HG02885 (cell line): ENCODE results near the gene CRISPLD2.

Experiments
- ATAC-seq: cut with Tn5 transposase; IDR thresholded peaks from one replicate; pipeline ENCODE4 v1.9.1; 2021; ENCODE audit warnings: mild to moderate bottlenecking; ENCODE audit not compliant: unreplicated experiment, poor library complexity

Gene CRISPLD2, protein sequence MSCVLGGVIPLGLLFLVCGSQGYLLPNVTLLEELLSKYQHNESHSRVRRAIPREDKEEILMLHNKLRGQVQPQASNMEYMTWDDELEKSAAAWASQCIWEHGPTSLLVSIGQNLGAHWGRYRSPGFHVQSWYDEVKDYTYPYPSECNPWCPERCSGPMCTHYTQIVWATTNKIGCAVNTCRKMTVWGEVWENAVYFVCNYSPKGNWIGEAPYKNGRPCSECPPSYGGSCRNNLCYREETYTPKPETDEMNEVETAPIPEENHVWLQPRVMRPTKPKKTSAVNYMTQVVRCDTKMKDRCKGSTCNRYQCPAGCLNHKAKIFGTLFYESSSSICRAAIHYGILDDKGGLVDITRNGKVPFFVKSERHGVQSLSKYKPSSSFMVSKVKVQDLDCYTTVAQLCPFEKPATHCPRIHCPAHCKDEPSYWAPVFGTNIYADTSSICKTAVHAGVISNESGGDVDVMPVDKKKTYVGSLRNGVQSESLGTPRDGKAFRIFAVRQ

DNA sequence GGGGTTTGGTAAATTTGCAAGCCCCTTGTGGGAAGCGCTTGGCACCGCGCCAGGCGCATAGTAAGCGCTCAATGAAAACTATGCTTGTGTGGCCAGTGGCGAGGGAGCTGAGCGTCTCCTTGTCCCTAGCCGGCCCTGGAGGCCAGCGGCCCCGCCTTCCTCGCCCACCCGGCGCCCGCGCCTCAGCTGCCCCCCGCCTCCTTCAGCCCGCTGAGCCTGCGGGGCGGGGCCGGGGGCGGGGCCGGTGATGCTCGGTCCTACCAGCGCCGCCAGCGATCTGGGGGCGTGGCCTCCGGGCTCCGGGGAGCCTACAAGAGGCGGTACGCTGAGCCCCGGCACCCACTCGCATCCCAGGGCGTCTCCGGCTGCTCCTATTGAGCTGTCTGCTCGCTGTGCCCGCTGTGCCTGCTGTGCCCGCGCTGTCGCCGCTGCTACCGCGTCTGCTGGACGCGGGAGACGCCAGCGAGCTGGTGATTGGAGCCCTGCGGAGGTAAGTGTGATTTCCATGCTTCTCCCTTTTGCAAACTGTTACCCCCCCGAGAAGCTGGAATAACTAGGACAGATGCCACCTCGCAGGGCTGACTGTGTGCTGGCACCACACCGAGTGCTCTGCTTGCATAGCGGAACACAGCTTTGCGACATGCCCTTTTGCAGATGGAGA, at the start of gene CRISPLD2:
TSS of gene CRISPLD2 (plus strand) at position 342 of the 661 bp plus-strand sequence. CDS start 18,511 bp downstream, outside the sequence.
- ATAC-seq: no peak

DNA sequence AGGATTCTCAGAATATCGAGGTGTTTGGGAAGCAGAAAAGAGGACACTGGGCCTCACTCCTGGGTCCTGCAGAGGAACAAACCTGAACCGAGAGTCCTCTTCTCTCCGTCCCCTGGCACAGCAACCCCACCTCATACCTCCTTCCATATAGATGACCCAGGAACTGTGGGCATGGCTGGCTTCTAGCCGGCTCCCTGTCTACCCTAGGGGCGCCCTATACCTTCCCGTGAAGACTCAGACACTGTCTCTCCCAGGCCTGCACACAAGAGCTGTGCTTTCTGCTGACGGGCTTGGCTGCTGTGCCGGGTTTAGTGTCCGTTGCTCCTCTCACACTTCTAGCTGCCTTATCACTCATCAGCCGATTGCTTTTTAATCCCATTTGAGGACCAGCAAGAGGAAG, 46.5 kb upstream of the CRISPLD2 start:
- ATAC-seq: no peak

DNA sequence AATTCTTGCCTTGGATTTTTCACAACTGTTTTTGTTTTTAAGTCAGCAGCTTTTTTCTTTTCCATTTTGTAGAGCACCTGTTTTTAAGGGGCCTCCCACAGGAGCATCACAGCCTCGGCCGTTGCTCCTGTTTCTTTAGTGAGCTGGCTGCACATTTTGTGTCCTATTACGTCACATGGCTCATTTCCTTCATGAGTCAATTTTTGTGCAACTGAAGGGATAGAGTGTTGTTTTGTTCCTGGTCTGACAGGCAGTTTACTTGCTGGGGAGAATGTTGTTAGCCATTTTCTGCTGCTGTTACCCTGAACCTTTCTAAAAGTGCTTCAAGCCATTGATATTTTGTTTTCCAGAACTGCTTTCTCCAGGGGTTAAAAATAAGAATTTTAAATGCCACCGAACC, 45.0 kb upstream of the CRISPLD2 start:
- no peak for ATAC-seq

DNA sequence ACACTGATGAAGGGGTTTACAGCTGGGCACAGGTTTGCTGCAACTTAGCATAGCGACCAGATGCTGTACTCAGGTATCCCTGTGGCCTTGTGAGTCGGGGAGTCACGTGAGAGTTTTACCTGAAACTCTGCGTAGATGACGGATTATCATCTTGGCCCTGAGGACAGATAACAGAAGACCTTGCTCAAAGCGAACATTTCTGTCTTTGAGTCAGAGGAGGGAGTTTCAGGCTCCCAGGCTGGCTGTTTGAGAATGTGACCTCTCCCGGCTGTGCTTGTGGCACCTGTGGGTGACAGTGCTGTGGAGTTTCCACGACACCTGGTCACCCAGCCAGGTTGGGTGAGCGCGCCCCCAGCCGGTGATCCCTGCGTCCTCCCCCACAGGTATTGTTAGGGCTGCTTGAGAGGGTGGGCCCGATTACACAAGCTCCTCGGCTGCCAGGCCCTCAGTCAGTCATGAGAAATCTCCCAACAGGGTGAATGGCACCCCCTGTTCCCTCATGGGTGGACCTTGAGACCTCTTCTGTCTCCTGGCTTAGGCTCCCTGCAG, 44.4 kb upstream of the CRISPLD2 start:
- no peak for ATAC-seq

DNA sequence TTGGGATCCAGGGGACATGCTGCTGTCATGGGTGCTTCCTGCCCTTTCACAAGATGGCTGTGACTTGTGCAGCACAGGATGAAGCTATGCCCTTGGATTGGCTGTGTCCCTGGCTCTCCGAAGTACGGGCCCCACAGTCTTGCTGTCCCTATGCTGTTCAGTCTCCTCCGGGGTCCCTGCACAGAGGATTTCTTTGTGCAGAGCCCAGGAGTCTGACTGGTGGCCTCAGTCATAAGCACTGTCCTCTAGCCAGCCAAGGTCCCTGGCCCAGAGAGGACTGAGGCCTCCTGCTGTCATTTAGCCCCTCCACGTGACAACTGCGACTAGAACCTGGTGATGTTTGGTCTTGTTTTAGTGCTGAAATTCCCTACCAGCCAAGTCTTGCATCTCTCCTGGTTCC, 42.4 kb upstream of the CRISPLD2 start:
- ATAC-seq: no peak

DNA sequence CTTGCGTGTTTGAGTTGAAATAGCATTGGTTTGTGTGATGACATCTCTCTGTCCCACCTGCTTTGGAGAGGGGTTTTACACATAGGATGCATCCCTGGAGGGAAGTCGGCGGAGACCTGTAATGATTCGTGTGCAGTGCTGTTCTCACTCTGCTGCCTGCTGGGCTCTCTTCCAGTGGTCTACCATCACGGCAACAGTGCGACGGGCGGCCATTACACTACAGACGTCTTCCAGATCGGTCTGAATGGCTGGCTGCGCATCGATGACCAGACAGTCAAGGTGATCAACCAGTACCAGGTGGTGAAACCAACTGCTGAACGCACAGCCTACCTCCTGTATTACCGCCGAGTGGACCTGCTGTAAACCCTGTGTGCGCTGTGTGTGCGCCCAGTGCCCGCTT, 41.1 kb upstream of the CRISPLD2 start:
- ATAC-seq: no peak

DNA sequence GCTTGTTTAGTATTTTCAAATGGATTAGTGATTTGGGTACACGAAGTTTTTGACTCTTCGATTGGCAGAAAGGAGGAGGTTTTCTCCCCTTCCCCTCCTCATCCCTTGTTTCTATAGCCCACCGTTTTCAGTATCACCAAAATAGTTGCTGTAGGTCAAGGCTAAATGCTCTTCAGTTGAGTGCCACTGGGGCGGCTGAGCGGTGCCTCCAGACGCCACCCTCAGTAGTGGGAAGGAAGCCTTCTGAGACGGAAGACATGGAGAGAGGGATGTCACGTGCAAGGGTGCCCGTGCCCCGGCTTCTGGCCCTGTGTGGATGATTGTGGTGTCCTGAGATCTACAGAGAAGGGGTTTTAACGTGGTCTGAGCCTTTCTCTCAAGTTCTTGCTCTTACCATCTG, 39.7 kb upstream of the CRISPLD2 start:
- ATAC-seq: no peak

DNA sequence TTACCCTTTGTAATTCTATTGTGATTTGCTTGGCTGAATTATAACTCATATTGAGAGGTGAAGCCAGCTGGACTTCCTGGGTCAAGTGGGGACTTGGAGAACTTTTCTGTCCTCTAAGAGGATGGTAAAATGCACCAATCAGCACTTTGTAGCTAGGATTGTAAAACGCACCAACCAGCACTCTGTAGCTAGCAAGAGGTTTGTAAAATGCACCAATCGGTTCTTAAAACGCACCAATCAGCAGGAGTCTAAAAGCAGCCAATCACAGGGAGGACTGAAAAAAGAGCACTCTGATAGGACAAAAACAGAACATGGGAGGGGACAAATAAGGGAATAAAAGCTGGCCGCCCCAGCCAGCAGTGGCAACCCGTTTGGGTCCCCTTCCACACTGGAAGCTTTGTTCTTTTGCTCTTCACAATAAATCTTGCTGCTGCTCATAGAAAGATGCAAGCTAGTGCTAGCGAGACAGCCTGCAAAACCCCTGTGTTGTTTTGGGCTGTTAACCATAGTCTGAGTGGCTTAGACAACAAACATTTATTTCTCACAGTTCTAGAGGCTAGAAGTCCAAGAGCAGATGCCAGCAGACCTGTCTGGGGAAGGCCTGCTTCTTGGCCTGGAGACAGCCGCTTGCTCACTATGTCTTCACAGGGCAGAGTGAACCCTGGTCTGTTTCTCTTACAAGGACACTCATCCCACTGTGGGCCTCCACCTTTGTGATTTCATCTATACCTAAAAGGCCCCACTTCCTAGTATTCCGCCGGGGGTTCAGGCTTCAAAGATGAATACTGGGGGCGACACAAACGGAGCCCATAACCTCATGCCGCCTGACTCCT, 39.0 kb upstream of the CRISPLD2 start:
- ATAC-seq: no peak

DNA sequence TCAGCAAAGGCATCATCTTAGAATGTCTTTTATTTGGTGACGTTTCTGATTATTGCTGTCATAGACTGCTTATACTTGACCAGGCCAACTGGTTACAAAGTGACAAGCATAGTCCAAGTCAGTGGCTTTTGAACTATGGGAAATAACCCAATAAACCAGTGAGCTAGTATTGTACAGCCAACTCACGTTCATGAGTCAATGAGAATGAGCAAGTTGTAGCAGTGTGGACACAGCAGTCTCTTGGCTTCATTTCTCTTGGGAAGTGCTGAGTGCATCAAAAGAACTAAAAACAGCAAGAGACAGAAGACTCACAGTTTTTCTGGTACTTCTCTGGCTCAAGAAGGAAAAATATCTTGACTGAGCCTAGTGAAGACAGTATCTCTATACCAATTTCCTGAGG, 36.9 kb upstream of the CRISPLD2 start:
- no peak for ATAC-seq

DNA sequence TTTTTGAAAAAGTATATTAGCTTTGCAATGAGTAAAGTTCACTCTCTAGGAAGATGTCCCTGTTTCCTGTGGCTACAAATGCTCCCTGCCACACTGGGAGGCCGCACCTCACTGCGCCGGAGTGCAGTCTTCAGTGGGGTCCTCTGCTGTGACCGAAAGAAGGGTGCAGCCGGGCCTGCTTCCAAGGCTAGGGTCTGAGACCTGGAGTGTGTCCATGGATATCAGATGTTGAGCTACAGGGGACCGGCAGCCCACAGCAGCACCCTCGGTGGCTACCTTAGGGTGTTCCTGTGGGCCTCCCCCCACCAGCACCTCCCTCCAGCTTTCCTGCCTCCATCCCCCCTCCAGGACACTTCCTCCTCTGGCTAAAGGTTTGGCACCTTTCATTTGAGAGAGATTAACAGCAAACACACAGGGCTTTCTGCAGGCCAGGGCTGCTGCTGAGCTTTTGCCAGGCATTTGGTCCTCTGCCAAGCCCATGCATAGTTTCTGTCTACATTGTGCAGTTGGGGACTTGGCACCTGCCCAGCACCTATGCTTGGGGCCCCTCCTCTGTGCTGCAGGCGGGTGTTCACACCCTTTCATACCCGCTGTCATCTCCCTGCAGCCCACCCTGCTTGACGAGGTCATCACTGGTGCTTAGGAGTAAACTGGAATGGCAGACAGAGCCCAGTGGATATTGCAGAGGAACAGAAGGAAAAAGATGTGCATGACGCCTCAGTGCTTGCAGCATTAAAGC, 33.8 kb upstream of the CRISPLD2 start:
- ATAC-seq: no peak

DNA sequence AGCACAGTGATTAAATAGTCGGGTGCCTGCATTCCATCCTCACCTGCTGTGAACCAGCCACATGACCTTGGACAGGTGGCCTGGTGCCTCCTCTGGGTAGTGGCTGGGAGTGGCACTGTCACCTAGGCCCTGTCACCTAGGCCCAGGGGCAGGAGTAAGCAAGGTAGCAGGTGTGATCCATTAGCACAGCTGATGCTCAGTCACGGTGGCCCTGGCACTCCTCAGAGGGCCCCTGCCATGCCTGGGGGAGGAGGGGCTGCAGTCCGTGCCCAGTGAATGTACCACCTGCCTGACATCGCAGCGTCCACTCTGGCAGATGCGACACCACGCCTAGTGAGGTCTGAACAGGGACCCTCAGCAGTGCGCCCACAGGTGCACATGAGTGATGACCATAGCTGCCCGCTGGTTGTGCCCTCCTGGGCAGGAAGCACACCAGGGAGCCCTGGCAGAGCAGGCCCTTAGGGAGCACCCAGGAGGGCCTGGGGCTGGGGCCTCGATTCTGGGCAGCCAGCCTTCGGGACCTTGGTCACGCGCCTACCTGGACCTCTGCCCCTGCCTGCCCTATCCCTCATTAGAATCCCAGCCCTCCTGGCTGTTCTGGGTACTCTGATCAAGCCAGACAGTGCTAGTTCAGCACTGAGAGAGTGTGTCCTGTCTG, 33.1 kb upstream of the CRISPLD2 start:
- ATAC-seq: no peak

DNA sequence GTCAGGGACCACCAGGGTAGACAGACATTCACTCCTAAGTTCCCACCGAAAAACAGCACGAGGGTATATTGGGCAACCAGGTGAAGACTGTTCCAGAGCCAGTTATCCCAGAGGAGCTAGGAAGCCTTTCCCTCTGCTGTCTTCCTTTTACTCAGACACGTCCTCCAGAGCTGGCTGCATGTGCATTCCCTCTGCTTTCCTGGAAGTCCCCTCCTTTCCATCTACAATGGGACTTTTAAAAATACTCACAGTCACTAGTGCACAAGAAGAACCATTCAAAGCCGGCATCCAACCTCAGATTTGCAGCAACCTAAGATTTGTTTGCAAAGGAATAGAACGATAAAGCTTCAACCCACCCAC, 32.5 kb upstream of the CRISPLD2 start:
- no peak for ATAC-seq

DNA sequence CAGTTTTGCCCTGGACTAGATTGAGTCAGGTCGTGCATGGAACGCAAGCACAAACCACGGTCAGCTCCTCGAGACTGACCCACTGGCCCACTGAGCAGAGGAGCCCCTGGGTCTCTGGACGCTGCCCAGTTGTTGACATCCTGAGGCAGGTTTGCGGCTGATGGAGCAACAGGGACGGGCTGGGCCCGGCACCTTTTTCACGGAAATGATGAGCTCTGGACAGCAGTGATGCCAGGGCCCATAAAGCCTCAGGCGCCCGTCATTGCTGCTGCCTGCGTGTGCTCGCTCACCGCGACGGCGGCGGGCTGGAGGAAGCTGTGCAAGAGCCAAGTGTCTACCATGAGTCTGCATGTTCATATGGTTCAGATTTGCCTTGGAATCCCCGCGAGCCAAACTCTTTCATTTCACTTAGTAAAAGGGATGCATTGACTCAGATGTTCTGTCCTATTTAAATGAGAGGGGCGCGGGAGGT, 30.8 kb upstream of the CRISPLD2 start:
- no peak for ATAC-seq

DNA sequence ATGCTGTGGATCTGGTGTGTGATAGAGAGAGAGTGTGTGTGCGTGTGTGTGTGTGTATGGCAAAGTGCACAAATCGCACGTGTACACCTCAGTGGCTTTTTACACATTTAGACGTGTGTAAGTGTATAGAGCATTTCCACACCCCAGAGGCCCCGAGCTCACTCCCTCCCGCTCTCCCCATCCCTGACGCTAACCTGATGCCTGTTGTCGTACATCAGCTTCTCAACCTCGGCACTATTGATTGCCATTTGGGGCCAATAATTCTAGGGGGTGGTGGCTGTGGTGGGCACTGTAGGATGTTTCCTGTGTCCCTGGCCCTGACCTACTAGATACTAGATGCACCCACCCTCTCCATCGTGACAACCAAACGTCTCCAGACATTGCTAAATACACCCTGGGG, 30.4 kb upstream of the CRISPLD2 start:
- no peak for ATAC-seq

DNA sequence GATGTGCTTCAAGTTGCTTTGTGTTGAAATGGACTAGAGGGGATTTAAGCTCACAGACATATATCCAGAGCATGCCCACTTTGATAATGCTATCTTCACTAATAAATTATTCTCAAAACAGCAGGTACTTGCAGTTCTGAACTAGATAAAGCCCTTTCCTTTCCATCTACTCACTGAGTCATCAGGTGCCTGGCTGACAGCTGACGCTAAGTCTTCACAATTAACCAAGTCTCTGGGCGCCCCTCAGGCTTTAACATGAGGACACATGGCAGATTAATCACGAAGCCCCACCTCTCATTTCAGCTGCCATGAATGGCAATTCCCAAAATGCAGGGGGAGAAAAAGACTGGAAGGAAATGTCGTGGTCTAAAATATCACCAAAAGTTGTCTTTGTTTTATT, 29.5 kb upstream of the CRISPLD2 start:
- ATAC-seq: no peak

DNA sequence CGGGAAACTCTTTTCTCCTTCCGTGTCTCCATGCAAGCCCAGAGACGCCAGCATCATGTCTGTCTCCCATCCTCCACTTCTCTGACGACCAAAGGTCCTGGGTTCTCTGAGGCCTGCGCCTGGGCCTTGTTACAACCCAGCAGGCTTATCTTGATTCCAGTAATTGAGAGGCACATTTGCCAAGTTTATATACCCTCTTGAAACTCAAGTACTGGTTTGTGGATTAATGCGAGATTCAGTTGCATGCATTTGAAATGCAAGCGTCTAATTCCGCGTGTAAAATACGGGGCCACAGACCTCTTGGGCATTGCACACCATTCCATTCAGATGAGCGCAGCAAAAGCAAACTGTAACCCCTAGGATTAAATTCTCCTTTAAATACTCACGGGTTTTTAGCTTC, 28.7 kb upstream of the CRISPLD2 start:
- no peak for ATAC-seq

DNA sequence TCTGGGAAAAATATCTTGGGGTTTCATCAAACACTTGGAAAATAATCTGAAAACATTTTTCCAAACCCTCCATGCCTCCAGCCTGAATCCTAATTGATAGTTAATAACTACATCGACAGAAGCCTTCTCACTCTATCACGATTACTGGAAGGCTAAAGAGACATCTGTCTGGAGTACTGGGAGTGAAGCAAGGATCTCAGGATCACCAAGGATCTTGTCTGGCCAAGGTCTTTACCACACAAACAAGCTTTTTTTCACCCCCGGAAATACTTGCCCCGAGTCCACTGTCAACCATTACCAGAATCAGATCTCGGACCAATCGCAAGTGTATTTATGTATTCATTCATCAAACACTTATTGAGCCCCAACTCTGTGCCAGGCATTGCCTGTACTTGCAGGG, 28.3 kb upstream of the CRISPLD2 start:
- ATAC-seq: no peak

DNA sequence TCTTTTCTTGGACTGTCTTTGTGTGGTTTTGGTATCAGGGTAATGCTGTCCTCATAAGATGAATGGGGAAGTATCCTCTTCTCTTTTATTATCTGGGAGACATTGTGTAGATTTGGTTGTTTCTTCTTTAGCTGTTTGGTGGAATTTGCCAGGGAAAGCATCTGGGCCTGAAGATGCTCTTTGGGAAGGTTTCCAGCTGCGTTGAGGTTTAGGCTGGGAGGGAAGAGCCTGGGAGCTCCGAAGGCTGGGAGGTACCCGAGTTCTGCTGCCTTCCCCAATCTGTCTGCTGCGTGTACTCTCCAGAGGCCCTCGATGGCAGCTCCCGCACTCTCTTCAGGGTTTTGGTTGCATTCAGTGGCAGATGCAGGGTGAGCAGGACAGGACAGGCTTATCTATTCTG, 25.6 kb upstream of the CRISPLD2 start:
- ATAC-seq: no peak

DNA sequence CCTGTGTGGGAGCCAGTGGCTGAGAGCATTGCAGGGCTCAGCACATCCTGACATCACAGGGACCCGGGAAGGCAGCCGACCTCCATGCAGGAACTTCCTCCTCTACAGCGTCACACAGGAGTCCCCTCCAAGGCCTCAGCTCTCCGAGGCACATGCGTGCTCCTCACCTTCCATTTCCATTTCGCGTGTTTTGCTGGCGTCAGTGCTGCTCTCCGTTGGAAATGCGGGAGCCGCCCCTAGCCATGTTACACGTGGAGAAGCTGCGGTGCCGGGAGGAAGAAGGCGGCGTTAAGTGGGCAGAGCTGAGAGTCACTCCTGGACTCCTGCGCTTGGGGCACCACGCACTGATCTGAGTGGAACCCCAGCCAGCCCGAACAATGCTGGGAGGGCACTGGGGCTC, 25.2 kb upstream of the CRISPLD2 start:
- ATAC-seq: no peak
